NAMALWA (cell line): Measurements from ENCODE around the gene LPCAT1.
"Not testable (repeated sequence)": the region's sequence is repeated elsewhere in the genome, so short reads cannot be mapped to it uniquely, and the experiment has no call there.

Source experiments
- DNase-seq: peaks from one replicate; pipeline ENCODE4 v3.0.0-alpha.2; 2015; ENCODE audit warnings: low spot score

LPCAT1 gene

DNA sequence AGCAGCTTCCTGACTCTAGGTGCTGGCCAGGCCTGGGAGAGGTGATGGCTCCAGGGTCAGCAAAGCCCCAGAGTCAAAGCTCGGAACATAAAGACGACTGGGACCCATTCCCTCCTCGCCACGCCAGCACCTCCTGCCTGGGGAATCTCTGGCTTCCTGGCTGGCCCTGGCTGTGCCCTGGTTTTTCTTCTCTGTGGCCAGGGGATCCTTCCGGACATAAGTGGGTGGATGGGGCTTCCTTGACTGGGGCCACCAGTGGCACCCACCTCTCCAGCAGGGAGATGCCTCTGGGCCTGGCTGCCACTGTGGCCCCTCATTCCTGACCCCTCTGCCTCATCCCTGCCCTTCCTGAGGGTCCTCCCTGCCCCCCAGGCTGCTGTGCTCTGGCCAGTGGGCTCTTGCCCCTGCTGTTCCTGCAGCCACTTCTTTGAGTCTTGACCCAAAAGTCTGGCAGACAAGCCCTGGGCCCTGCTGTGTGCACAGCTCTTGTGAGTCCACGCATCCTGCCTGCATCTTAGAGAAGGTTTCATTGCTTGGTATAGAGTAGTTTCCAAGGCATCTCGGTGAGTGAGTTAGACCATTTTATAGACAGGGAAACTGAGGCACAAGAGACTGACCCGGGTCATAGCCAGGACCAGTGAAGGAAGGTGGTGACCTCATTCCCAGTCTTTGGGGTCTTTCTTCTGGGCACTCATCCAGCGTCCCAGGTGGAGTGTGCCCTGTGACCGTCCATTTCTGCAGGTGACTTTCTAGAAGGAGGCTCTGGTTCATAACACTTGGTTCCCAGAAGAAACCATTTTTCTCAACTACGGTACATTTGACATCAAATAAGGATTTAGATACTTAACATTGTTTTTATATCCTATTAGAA lies 17.3 kb upstream of the LPCAT1 start:
- DNase-seq: no peak

GRCh38 chr5:1540166-1540565 lies 16.4 kb upstream of the LPCAT1 start:
- DNase-seq: no peak

DNA sequence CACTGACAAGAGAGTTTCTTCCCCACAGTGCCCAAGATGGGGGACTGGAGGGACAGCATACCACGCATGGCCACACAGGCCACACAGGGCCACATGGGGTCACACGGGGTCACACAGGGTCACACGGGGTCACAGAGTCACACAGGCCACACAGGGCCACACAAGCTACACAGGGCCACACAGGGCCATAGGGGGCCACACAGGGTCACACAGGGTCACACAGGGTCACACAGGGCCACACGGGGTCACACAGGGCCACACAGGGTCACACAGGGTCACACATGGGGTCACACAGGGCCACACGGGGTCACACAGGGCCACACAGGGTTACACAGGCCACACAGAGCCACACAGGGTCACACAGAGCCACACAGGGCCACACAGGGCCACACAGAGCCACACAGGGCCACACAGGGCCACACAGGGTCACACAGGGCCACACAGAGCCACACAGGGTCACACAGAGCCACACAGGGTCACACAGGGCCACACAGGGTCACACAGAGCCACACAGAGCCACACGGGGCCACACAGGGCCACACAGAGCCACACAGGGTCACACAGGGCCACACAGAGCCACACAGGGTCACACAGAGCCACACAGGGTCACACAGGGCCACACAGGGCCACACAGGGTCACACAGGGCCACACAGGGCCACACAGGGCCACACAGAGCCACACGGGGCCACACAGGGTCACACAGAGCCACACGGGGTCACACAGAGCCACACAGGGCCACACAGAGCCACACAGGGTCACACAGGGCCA lies 15.8 kb upstream of the LPCAT1 start:
- not testable (repeated sequence) for DNase-seq

- no peak for DNase-seq
Observed at GRCh38 chr5:1538741-1539392, 15.1 kb upstream of the LPCAT1 start.

DNA sequence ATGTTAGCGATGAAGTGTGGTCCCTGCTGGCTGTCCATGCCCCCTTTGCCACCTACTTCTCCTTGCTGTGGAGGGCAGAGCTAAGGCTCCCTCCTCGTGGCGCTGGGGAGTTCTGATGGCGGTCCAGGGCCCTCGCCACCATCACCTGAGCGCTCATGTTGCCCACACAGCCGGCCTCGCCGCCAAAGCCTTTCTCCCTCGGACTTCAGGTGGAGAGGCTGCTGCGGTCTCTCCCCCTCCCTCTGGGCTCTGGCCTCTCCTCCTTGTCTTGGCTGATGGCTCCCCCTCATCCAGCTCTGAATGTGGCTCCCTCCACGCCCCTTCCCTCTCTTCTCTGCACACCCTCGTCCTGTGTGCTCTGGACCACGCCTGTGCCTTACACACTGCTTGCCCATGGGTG lies 14.5 kb upstream of the LPCAT1 start:
- DNase-seq: no peak

DNA sequence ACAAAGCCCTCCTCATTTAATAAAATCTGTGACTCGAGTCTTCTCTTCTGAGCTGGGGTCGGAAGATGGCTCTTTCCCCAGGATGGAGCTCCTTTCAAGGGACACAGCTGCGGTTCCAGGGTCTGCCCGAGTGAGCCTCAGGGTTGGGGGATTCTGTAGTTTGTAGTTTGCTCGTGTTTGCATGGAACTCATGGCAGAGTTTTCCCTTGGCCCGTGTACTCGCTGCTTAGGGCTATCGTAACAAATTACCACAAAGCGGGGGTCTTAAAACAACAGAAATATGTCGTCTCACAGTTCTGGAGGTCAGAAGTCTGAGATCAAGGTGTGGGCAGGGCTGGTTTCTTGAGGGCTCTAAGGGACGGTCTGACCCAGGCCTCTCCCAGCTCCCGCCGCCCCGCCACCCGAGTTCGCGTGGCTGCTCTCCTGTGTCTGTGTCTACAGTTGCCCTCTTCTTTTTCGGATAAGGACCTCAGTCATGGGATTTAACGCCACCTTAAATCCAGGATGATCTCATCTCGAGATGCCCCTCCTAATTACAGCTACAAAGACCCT lies 13.9 kb upstream of the LPCAT1 start:
- no peak for DNase-seq

- DNase-seq: peak; percentile 58
Observed at GRCh38 chr5:1536871-1537602, 13.3 kb upstream of the LPCAT1 start.

- DNase-seq: peak; percentile 73
Observed at GRCh38 chr5:1536322-1536845, 12.6 kb upstream of the LPCAT1 start.

DNA sequence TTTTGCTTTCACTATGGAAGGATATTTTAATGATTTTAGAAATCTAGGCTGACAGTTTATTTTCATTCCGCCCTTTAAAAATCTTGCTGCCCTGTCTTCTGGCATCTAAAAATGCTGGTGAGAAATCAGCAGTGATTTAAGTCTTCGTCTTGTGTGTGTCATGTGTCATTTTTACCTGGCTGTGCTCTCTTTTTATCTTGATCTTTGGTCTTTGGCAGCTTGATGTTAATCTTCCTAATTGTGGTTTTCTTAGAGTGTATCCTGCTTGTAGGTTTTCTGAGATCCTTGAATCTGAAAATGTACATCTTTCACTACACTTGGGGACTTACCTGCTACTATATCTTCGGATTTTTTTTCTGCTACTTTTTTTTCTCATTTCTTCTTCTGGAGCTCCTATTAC lies 11.9 kb upstream of the LPCAT1 start:
- DNase-seq: no peak

DNA sequence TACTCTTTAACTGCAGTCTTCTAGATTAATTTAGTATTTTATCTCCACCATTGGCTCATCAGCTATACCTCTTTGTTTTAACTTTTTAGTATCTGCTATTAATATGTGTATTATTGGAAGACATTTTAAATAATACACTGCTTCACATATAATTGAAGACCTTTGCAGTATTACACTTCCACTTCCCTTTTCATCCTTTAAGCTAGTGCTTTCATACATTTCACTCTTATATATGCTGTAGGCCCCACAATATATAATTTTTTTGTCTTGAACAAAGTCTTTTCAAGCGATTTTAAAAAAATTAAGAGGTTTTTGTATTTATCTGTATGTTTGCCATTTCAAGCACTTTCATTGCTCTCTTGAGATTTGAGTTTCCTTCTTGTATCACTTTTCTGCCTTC lies 8.6 kb upstream of the LPCAT1 start:
- DNase-seq: no peak

DNA sequence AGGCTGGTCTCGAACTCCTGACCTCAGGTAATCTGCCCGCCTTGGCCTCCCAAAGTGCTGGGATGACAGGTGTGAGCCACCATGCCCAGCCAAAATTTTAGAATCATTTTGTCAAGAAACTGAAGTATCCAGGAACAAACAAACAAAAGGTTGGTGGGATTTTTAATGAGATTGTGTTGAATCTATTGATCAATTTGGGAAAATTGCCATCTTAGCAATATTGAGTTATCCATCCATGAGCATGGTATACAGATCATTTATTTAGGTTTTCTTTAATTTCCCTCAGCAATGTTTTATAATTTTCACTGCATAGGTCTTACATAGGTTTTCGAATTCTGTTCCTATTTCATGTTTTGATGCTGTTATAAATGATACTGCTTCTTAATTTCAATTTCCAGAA lies 5.7 kb upstream of the LPCAT1 start:
- DNase-seq: no peak

- DNase-seq: no peak
Observed at GRCh38 chr5:1527533-1528205, 3.9 kb upstream of the LPCAT1 start.

DNA sequence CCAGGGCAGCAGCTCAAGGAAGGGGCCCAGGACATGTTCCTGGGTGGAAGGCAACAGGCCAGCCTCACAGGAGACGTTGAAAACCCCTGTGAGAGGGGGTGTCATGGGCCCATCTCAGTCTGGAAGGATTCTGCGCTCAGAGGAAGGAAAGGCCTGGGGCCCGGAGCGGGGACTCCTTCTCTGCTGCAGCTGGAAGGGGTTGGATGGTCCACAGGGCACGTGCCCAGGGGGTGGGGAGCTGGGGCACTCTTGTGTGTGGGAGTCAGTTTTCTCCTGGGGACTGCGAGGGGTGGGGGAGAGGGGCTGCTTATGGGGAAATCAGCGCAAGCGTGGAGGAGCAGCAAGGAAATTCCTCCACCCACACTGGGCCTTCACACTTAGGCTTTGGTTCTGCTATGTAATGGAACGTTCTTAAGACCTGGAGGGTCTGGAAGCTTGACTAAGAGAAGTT lies 2.9 kb upstream of the LPCAT1 start:
- DNase-seq: no peak

GRCh38 chr5:1526190-1526631 lies 2.5 kb upstream of the LPCAT1 start:
- no peak for DNase-seq

- DNase-seq: peak; percentile 68
Observed at GRCh38 chr5:1525624-1526189, 1.9 kb upstream of the LPCAT1 start.

DNA sequence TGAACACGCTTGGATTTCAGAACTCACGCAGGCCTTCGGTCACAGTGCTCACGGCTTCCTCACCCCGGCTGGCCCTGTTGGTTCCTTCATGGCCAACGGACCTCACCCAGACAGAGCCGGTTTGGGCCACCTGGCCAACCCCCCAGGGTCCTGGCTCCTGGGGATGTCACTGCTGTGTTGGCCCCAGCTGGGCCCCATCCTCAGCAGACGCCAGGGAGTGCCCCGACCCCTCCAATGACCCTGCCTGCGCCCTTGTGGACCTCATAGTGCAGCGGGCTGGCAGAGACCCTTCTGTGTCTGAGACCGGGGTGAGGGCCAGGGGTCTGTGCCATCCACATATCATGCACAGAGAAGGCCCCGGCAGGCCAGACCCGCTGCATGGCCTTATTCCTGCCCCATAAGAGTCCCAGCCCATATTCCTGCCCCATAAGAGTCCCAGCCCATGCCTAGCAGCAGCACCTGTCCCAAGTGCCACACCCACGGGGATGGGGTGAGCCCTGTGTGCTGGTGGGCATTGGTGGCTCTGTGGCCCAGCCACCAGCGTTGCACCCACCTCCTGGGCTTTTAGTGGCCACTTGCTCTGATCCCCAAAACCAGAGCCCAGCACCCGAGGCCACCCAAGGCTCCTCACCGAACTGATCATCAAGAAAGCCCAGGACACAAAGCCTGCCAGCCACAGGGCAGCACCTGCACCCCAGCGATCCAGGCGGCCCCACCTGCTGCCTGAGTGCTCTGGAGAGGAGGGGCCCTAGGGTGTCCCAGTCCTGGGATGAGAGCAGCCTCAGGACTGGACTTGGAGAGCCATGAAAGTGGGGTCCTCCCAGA lies 1.3 kb upstream of the LPCAT1 start:
- DNase-seq: no peak

DNA sequence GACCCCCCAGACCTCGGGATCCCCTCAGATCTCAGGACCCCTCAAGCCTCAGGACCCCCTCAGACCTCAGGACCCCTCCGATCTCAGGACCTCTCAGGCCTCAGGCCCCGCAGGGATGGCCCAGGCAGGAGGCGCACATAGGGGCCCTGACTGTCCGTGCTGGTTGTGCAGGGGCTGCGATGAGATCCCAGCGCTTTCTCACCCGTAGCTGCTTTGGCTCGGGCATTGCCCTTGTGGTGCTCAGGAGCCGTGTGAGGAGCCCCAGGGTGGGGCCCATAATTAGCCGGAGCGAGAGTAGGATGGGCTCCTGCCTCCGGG lies 680 bp upstream of the LPCAT1 start:
- DNase-seq: no peak

GRCh38 chr5:1523480-1523792 lies 324 bp downstream of the LPCAT1 start:
- DNase-seq: no peak

DNA sequence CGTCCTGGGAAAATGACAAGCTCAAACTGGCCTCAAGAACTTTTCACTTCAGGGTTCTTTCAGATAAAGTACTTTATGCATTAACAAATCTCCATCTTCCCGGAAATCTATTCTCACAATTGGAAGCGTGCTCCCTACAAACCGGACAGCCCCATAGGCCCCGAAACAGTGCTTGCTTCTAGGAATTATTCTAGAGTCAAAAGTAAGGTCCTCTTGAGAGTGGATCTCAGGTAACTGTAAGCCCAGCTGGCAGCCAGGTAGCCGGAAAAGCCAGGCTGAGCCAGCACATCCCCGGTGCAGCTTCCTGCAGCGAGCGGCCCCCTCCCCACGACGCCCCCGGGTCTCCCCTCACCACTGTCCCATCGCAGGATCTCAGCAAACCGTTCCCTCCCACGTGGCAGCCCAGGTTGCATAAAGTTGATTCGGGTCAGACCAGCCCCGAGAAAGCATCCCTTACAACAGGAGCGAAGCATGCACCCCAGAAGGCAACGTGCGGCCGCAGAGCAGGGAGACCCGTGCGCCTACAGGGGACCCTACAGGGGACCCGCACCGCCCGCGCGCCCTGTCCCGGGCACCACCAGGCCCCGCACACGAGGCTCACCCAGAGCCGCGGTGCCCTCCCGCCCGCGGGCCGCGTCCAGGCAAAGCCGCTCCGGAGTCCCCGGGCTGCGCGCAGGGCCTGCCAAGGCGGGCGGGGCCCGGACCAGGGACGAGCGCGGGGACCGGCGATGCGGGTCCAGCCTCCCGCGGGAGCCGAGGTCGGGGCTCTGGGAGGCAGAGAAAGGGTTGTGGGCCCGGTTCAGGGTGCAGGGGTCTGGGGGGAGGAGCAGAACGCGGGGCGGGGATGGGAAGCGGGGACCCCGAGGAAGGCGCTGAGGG lies 920 bp downstream of the LPCAT1 start:
- peak; percentile 40 for DNase-seq
